Parathyroid adenoma (tissue), 2 donors: ENCODE data around the gene ZNF606.
"Not testable (repeated sequence)": the region's sequence is repeated elsewhere in the genome, so short reads cannot be mapped to it uniquely, and the experiment has no call there.

ENCODE experiments used
- H2AFZ ChIP-seq: fragments of 300-600 bp; sonication (generic); one replicate; pipeline ENCODE4 v1.7.0; 2017; ENCODE audit warnings: antibody characterized with exemption, mild to moderate bottlenecking
- H3K27ac ChIP-seq: fragments of 300-600 bp; sonication (generic); one replicate; pipeline ENCODE4 v1.7.0; 2017
- H3K27me3 ChIP-seq: fragments of 300-600 bp; sonication (generic); one replicate; pipeline ENCODE4 v1.7.0; 2017; ENCODE audit warnings: low read length; ENCODE audit not compliant: control insufficient read depth, insufficient read depth
- H3K36me3 ChIP-seq: fragments of 300-600 bp; sonication (generic); one replicate; pipeline ENCODE4 v1.7.0; 2017; ENCODE audit warnings: low read length; ENCODE audit not compliant: control insufficient read depth, insufficient read depth
- H3K4me1 ChIP-seq: fragments of 300-600 bp; sonication (generic); one replicate; pipeline ENCODE4 v1.7.0; 2017; ENCODE audit warnings: control low read depth
- H3K4me2 ChIP-seq: fragments of 300-600 bp; sonication (generic); one replicate; pipeline ENCODE4 v1.7.0; 2017; ENCODE audit warnings: low read length
- H3K4me3 ChIP-seq: fragments of 300-600 bp; sonication (generic); one replicate; pipeline ENCODE4 v1.7.0; 2017; ENCODE audit warnings: low read depth, low read length
- H3K79me2 ChIP-seq: fragments of 300-600 bp; sonication (generic); one replicate; pipeline ENCODE4 v1.7.0; 2017; ENCODE audit warnings: control low read depth
- H3K9ac ChIP-seq: fragments of 300-600 bp; sonication (generic); one replicate; pipeline ENCODE4 v1.7.0; 2017; ENCODE audit warnings: mild to moderate bottlenecking
- H3K9me3 ChIP-seq: fragments of 300-600 bp; sonication (generic); one replicate; pipeline ENCODE4 v1.7.0; 2017; ENCODE audit warnings: low read length; ENCODE audit not compliant: control insufficient read depth
- TF ChIP-seq, protein P1 (sequence below): fragments of 300-600 bp; sonication (generic); IDR thresholded peaks from one replicate; pipeline ENCODE4 v1.7.0; 2017; ENCODE audit warnings: antibody characterized with exemption, mild to moderate bottlenecking
- donor health status: primary hyperparathyroidism.

The ZNF606 gene

DNA sequence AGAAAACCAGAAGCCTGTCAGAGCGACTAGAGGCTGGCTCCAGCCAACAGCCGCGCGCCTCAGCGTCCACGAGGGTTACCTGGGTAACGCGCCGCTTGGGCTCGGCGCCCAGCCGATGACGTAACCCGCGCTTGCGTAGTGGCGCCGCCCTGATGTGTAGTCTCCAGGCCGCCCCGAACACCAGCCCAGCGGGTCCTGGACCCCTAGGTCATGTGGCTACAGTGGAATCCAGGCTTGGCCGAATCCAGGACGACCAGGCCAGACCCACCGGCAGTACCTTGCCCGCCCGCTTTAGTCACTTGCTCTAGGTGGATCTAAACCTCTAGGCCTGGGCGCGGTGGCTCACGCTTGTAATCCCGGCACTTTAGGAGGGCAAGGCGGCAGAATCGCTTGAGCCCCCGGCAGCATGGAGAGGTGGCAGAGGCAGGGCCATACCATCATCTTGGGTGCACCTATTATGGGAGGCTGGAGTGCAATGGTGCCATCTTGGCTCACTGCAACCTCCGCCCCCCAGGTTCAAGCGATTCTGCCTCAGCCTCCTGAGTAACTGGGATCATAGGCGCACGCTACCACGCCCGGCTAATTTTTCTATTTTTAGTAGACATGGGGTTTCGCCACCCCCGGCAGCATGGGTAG, 7.2 kb upstream of the ZNF606 start:
- TF ChIP-seq, protein P1, sequence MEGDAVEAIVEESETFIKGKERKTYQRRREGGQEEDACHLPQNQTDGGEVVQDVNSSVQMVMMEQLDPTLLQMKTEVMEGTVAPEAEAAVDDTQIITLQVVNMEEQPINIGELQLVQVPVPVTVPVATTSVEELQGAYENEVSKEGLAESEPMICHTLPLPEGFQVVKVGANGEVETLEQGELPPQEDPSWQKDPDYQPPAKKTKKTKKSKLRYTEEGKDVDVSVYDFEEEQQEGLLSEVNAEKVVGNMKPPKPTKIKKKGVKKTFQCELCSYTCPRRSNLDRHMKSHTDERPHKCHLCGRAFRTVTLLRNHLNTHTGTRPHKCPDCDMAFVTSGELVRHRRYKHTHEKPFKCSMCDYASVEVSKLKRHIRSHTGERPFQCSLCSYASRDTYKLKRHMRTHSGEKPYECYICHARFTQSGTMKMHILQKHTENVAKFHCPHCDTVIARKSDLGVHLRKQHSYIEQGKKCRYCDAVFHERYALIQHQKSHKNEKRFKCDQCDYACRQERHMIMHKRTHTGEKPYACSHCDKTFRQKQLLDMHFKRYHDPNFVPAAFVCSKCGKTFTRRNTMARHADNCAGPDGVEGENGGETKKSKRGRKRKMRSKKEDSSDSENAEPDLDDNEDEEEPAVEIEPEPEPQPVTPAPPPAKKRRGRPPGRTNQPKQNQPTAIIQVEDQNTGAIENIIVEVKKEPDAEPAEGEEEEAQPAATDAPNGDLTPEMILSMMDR, result no peak
- Histone ChIP-seq H3K4me1 (no peaks in the 10 kb centered on the region), H3K9ac (no peak overlapping the region), H3K27ac (peak overlapping the region; percentile 62), H2AFZ (peak overlapping the region; percentile 87), H3K4me3 (peak overlapping the region; percentile 54), H3K27me3 (no peaks in the 10 kb centered on the region), H3K4me2 (peak overlapping the region; percentile 71), H3K79me2 (no peaks in the 10 kb centered on the region), H3K36me3 (no peaks in the 10 kb centered on the region), H3K9me3 (no peaks in the 10 kb centered on the region)

DNA sequence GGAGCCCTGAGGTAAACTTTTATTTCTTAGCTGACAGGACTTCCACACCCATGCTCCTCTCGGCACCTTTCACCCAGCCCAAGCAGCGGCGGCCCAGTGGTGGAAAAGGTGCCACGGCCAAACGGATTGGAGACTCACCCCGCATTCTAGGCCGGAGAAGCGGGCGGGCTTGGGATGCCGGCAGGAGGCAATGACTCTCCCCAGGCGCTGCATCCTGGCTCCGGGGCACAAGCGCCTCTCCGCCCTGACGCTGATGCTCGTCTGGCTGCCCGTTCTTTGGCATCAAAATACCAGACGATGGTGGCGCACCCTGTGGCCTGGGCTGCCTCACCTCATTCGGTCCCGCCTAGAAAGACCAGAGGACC, 6.7 kb upstream of the ZNF606 start:
- Histone ChIP-seq H3K4me2 (peak overlapping the region; percentile 71), H3K9ac (no peak overlapping the region), H3K36me3 (no peaks in the 10 kb centered on the region)

DNA sequence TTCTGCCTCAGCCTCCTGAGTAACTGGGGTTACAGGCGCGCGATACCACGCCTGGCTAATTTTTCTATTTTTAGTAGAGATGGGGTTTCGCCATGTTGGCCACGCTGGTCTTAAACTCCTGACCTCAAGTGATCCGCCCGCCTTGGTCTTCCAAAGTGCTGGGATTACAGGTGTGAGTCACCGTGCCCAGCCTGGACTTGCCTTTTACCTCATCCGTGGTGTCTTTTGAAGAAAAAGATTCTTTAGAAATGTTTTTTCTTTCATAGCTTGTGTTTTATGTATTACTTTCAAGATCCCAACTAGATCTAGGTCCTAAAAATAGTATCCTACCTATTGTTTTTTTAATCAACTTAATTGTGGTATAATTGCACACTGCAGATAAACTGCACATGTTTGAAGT, 6.3 kb upstream of the ZNF606 start:
- not testable (repeated sequence) for H3K27me3 ChIP-seq, H3K79me2 ChIP-seq, H3K4me3 ChIP-seq, H3K9me3 ChIP-seq, H3K36me3 ChIP-seq, H3K27ac ChIP-seq, H2AFZ ChIP-seq, H3K4me1 ChIP-seq, H3K9ac ChIP-seq, H3K4me2 ChIP-seq

More for the DNA sequence above, 6.7 kb upstream of the ZNF606 start:
- H2AFZ ChIP-seq, result no peak overlapping the region
- no peaks in the 10 kb centered on the region for H3K79me2 ChIP-seq
- no peaks in the 10 kb centered on the region for H3K9me3 ChIP-seq
- no peaks in the 10 kb centered on the region for H3K4me1 ChIP-seq
- no peak overlapping the region for H3K27ac ChIP-seq
- TF ChIP-seq, protein P1, result no peak
- no peaks in the 10 kb centered on the region for H3K27me3 ChIP-seq
- H3K4me3 ChIP-seq, result peak overlapping the region; percentile 54

DNA sequence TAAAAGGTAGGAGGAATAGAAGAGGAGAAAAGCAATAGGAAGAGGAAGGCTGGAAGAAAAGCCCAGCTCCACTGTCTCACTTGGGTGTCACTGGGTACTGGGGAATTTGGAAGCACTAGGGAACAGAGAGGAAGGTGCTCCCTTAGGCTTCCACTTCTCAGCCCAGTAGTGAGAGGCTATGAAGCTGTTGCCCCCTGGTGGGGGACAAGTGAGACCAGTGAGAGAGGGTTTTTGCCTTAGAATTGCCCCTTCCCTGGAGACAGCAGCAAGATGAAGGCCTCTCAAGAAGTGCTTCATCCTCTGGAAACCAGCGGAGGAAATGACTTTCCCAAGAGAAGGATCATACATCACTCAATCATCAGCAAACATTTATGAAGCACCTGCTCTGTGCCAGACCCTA, 4.7 kb upstream of the ZNF606 start:
- no peak overlapping the region for H3K4me3 ChIP-seq
- no peak overlapping the region for H3K4me2 ChIP-seq
- no peak overlapping the region for H3K27ac ChIP-seq
- TF ChIP-seq, protein P1, result no peak
- H3K27me3 ChIP-seq, result no peaks in the 10 kb centered on the region
- H2AFZ ChIP-seq, result no peak overlapping the region
- no peaks in the 10 kb centered on the region for H3K79me2 ChIP-seq
- no peaks in the 10 kb centered on the region for H3K9me3 ChIP-seq
- H3K4me1 ChIP-seq, result no peaks in the 10 kb centered on the region
- H3K9ac ChIP-seq, result no peak overlapping the region
- no peaks in the 10 kb centered on the region for H3K36me3 ChIP-seq

DNA sequence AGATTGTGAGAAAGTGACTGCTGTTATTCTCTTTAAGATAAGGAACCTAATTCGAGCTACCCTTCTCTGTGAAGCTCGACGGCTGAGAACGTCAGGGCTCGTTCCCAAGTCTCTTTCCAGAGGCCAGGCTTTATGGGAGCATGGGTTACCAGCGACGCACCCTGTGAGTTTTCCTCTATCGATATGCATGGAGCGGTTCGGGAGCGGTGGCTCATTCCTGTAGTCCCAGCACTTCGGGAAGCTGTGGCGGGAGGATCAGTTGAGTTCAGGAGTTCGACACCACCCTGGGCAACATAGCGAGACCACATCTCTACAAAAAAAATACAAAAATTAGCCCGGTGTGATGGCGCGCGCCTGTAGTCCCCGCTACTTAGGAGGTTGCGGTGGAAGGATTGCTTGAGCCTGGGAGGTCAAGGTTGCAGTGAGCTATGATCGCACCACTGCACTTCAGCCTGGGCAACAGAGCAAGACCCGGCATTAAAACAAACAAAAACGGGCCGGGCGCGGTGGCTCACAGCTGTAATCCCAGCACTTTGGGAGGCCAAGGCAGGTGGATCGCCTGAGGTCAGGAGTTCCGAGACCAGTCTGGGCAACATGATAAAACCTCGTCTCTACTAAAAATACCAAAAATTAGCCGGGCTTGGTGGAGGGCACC, 681 bp upstream of the ZNF606 start:
- Histone ChIP-seq H3K9ac (no peak overlapping the region), H3K9me3 (no peaks in the 10 kb centered on the region), H2AFZ (peak overlapping the region; percentile 93), H3K4me2 (peak overlapping the region; percentile 86), H3K36me3 (no peaks in the 10 kb centered on the region), H3K4me3 (peak overlapping the region; percentile 99), H3K27me3 (no peaks in the 10 kb centered on the region), H3K79me2 (peaks cover 21% of the 10 kb centered on the region), H3K4me1 (peaks cover 11% of the 10 kb centered on the region), H3K27ac (peak overlapping the region; percentile 92)
- TF ChIP-seq, protein P1, result no peak
